Omental fat pad (tissue), 4 donors: ENCODE measurements around the gene COL23A1. TPM values are rescaled to one million over a fixed set of nuclear protein-coding genes. Genes with fewer than 3 reads are reported as not detected.
"Not testable (repeated sequence)": the region's sequence is repeated elsewhere in the genome, so short reads cannot be mapped to it uniquely, and the experiment has no call there.

Source experiments
- ATAC-seq: fragments of 150-250 bp; one replicate; pipeline ENCODE4 v1.9.1; 2016; ENCODE audit warnings: mild to moderate bottlenecking, moderate library complexity; ENCODE audit not compliant: low FRiP score
- DNase-seq: peaks from one replicate; pipeline ENCODE4 v3.0.0-alpha.2; 2019; ENCODE audit warnings: low spot score
- CTCF ChIP-seq, 3 donors: fragments of 450-650 bp; IDR thresholded peaks; one replicate each; pipeline ENCODE4 v1.5.1; 2016 to 2017; ENCODE audit warnings: antibody characterized with exemption in 3 of 3, mild to moderate bottlenecking in 3 of 3, moderate library complexity in 2 of 3
- total RNA-seq, 4 donors: library from RNA; depleted of rRNA; stranded (reverse); fragments of >200 nt; gene quantifications; one replicate each; pipeline ENCODE4 v1.1.0, GENCODE V29; 2016

COL23A1 gene
- total RNA-seq, 4 donors from 2014 or later: 0.12 to 1.0 (median 0.49) TPM

DNA sequence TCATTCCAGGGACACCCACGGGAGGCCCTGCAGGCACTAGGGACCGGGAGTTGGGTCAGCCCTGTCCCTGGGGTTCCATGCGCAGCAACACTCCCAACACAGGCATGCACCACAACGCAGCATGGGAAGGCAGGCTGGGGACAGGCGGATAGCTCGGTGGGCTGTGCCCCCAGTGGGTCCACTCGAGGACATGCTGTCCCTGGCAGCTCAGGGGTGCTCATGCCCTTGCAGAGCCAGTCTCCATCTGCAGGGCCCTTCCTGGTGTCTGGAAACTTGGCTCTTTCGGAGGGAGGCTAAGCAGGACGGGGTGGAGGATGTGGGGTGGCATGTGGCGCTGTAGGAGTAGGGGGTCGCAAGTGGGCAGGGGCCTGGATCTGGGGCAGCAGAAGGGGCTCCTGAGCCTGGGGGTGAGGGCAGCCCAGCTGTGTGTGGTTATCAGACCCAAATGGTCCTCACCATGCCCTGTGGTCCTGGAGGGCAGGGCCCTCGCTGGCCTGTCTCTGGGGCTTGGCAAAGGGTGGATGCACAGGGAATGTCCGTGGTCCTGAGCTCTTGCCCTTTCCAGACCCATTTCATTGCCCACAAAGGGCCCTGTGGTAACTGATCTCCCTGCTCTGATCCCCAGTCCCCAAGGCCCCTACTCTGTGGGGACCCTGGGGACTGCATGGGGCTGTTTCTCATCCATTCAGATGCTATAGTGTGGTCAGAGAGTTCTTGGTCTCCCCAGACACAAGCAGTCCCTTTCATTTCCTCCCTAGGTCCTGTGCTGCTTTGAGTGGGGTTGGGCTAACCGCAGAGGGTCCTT lies 267.3 kb downstream of the COL23A1 start:
- no peak for TF ChIP-seq CTCF (IDR thresholded peaks at IDR 0.05)
- DNase-seq: no peak
- no peak for ATAC-seq

- DNase-seq: no peak
- no peak for ATAC-seq
- no peak for TF ChIP-seq CTCF (IDR thresholded peaks at IDR 0.05)
Observed at GRCh38 chr5:178320281-178320855, 269.8 kb downstream of the COL23A1 start.

DNA sequence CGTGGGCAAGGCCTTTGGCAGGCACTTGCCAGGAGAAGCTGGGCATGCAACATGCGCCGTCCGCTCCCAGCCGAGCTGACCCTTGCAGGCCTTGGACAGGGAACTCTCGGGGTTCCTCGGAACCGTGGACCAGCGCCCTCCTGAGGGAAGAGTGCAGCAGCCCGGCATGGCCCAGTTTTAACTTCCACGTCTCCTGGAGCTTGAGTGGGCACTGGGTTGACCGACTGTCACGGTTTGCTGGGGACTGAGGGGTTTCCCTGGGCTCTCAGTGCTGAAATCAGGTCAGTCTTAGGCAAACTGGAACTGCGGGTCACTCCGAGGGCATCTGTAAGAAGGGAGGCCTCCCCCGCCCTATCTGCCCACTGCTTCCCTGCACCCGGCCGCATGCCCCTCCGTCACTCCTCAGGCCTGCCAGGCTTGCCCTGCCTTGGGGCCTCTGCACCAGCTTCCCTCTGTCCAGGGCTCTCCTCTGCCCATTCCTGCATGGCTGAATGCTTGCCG lies 270.6 kb downstream of the COL23A1 start:
- no peak for DNase-seq

DNA sequence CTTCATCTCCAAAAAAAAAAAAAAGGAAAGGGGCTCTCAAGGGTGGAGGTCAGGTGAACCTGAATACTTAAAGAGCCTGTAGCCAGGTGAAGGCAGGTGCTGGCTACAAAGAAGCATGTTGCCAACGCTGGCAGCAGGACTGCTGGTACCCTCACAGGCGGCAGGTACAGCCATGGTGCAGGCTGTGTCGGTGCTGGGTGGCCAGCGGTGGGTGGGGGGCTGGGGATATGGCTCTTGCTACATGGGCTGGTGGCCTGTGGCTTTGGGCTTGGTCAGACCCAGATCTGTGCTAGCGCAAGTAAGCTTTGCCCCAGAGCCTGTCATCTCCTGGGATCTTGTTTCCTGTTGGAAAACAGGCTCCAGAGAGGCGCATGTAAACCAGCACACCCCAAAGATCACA lies 271.3 kb downstream of the COL23A1 start:
- no peak for TF ChIP-seq CTCF (IDR thresholded peaks at IDR 0.05)
- no peak for DNase-seq
- no peak for ATAC-seq

More for the DNA sequence above, 270.6 kb downstream of the COL23A1 start:
- ATAC-seq: no peak
- TF ChIP-seq CTCF (IDR thresholded peaks at IDR 0.05): no peak

DNA sequence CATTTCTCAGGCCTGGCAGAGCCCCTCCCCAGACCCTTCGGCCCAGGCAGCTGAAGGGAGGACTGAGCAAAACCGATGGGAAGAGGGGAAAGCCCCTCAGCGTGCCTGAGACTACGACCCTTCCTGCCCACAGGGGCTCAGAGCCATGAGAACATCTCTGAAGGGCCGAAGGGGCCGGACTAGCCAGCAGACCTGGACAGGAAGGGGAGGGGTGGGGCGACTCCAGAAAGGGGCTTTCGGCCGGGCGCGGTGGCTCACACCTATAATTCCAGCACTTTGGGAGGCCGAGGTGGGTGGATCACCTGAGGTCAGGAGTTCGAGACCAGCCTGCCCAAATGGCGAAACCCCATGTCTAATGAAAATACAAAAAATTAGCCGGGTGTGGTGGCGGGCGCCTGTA lies 271.8 kb downstream of the COL23A1 start:
- TF ChIP-seq CTCF (IDR thresholded peaks at IDR 0.05): no peak
- no peak for DNase-seq

DNA sequence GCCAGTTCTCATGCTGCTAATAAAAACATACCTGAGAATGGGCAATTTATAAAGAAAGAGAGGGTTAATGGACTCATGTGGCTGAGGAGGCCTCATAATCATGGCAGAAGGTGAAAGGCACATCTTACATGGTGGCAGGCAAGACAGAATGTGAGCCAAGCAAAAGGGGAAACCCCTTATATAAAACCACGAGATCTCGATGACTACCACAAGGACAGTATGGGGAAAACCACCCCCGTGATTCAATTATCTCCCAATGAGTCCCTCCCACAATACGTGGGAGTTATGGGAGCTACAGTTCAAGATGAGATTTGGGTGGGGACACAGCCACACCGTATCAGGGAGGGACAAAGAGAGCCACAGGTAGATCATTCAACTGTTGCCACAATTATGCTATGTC lies 272.5 kb downstream of the COL23A1 start:
- not testable (repeated sequence) for ATAC-seq, DNase-seq

More for the DNA sequence above, 271.8 kb downstream of the COL23A1 start:
- no peak for ATAC-seq

DNA sequence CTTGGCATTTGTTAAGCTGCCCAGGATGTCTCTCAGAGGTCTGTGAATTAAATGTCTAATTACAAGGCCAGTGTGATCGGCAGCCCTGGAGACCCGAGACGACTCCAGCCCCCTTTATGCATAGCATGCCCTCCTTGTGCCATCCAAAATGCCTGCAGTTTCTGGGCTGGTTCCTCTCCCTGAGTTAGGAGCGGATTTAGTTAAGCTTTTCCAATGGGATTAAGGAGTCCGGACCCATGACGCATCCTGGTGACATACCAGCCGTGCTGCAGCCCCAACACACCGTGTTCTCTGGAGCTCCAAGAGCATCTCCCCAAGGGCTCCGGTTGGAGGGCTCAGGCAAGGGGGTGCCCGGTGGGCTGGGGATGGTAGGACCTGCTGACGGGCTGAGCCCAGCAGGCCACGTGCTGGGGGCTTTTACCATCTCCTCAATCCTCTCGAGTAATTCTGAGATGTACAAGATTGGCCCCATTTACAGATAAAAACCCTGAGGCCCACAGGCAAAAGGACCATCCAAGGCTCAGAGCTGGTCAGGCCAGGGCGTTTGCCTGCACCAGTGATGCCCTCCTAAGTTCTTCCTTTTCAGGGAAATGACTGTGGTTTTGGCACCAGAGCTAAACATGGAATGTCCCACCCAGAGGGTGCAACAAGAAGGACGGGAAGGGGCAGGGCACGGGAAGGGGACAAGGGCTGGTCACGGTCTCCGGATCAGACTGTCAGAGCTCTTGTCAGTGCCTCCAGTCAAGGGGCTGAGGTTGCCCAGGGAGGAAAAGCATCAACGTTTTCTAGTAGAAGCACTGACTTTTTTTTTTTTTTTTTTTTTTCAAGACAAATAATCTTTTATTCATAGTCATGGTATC lies 275.0 kb downstream of the COL23A1 start:
- TF ChIP-seq CTCF (IDR thresholded peaks at IDR 0.05): no peak
- no peak for DNase-seq
- ATAC-seq: no peak
